ENCODE data around the gene EYA2. TPM values are rescaled to one million over a fixed set of nuclear protein-coding genes. Genes with fewer than 3 reads are reported as not detected.

The EYA2 gene
- total and polyA plus RNA-seq, 2 donors (not counting 3 experiments of a cell fraction or from before 2014, with no cell fraction given), result not detected

DNA sequence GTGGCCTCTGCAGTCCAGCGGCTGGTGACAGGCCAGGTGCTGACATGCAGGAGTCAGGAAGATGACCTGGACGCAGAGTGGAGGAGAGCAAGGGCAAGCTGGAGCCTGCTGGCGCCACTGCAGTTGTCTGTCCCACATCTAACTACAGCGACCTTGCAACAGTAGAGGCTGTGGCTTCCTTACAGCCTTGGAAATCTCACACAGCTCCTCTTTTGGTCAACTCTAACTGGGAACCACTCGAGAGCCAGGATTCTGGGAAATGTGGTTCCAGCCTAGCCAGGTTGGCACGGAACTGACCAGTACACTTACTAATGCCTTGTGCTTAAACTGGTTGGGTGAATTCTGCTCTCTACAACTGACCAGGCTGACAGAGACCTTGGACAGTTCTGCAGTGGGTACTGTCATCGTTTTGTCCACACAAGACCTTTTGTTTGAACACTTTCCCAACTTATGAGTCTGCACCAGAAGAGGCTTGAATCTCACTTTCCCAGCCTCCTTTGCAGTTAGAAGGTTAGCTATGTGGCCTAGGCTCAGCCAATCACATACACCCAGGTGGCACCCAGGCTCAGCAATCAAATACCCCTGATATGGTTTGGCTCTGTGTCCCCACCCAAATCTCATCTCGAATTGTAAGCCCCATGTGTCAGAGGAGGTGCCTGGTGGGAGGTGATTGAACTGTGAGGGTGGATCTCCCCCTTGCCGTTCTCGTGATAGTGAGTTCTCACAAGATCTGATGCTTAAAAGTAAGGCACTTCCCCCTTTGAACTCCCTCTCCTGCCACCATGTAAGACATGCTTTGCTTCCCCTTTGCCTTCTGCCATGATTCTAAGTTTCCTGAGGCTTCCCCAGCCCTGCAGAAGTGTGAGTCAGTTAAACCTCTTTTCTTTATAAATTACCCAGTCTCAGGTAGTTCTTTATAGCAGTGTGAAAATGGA lies 308.4 kb downstream of the EYA2 start:
- H4K20me1 ChIP-seq (replicated peaks; ENCODE audit: control insufficient read depth, extremely low read depth, insufficient read depth, low read length), result no peaks in the 10 kb centered on the region
- no peaks in the 10 kb centered on the region for H3K36me3 ChIP-seq (ENCODE audit: control insufficient read depth in 2 of 2, extremely low read depth in 1 of 2, insufficient read depth in 2 of 2, low read length in 2 of 2)
- H3K9me3 ChIP-seq (replicated peaks; ENCODE audit: control insufficient read depth, insufficient read depth, low read length), result no peaks in the 10 kb centered on the region
- POLR2A ChIA-PET, result no interaction called here
- peaks cover 7% of the 10 kb centered on the region for H3K4me1 ChIP-seq (ENCODE audit: control insufficient read depth, extremely low read depth, insufficient read depth, low read length)
- H2AFZ ChIP-seq (ENCODE audit: low read depth, low read length), result no peak overlapping the region
- no peak overlapping the region for H3K4me2 ChIP-seq (ENCODE audit: insufficient read depth, low read length)
- H3K4me3 ChIP-seq (replicated peaks in 1 of 3; ENCODE audit: insufficient read depth in 1 of 3, low read depth in 1 of 3, low read length in 3 of 3), result no peak overlapping the region
- no peak for TF ChIP-seq JUN (IDR thresholded peaks at IDR 0.05; ENCODE audit: borderline replicate concordance, insufficient read depth, insufficient read length, low read depth)
- TF ChIP-seq FOS (IDR thresholded peaks at IDR 0.05; ENCODE audit: borderline replicate concordance, insufficient read depth, low read length), result no peak
- no peak for TF ChIP-seq POLR2A (IDR thresholded peaks at IDR 0.05; ENCODE audit: low read depth, low read length)
- TF ChIP-seq POLR2AphosphoS5 (IDR thresholded peaks at IDR 0.05; ENCODE audit: insufficient read depth, low read depth, low read length), result no peak
- TF ChIP-seq MYC (IDR thresholded peaks at IDR 0.05; ENCODE audit: low read depth, low read length), result no peak
- no peak for TF ChIP-seq EZH2 (IDR thresholded peaks at IDR 0.05; ENCODE audit: borderline replicate concordance, low read depth, low read length, severe bottlenecking)
- TF ChIP-seq CTCF (IDR thresholded peaks at IDR 0.05; ENCODE audit: extremely low read depth in 1 of 2, insufficient read depth in 1 of 2, low read depth in 1 of 2, low read length in 2 of 2), result no peak
- no peak for TF ChIP-seq GATA2 (IDR thresholded peaks at IDR 0.05; ENCODE audit: insufficient read depth, insufficient read length, low read depth, low read length)
- TF ChIP-seq, protein P1, sequence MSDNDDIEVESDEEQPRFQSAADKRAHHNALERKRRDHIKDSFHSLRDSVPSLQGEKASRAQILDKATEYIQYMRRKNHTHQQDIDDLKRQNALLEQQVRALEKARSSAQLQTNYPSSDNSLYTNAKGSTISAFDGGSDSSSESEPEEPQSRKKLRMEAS (IDR thresholded peaks at IDR 0.05; ENCODE audit: insufficient read depth, insufficient read length), result no peak
- H3K9me1 ChIP-seq (replicated peaks; ENCODE audit: control insufficient read depth, extremely low read depth, insufficient read depth, low read length), result no peaks in the 10 kb centered on the region
- FAIRE-seq (no peak), DNase-seq (ENCODE audit: low read depth, low spot score) (no peak)
- no peak overlapping the region for H3K27ac ChIP-seq (ENCODE audit: insufficient read depth, low read depth, low read length)
- no peaks in the 10 kb centered on the region for H3K27me3 ChIP-seq (ENCODE audit: control insufficient read depth in 2 of 2, insufficient read depth in 2 of 2, low read length in 2 of 2)
- BruUV-seq (replicated peaks), result no TSS peak
- no peaks in the 10 kb centered on the region for H3K79me2 ChIP-seq (ENCODE audit: control insufficient read depth, insufficient read depth, low read length)
- CTCF ChIA-PET, result interaction anchor here (1.1 to 4.8 kb wide), 4 partner anchors 11 to 418 kb away, joined by 3 to 94 read pairs (median 27); no protein-coding TSS in a partner anchor
- no peak overlapping the region for H3K9ac ChIP-seq (replicated peaks; ENCODE audit: extremely low read depth, insufficient read depth, low read length)
- dilution Hi-C loops (cut with MboI; ENCODE audit: extremely low pct_ligation_motif_present, low sequenced_read_pairs) (no loop called here), intact Hi-C loops (cut with micrococcal nuclease) (no loop called here)

Measured in endothelial cell of umbilical vein (primary cell).